ENCODE measurements around the gene ATG13. TPM values are rescaled to one million over a fixed set of nuclear protein-coding genes. Genes with fewer than 3 reads are reported as not detected.

The ATG13 gene
- total and polyA plus RNA-seq, 7 donors: 16.8 to 50.7 (median 32.7) TPM

GRCh38 chr11:46637546-46637945, 20.2 kb downstream of the ATG13 start:
- no peak for DNase-seq
- WGBS, 3 donors: 93 to 97% (median 95%) methylated on average over 5 of the region's 5 CpGs
- ATAC-seq: no peak
- TF ChIP-seq CTCF (IDR thresholded peaks at IDR 0.05): no peak
- H3K4me3 ChIP-seq: no peak overlapping the region
- peaks cover 0 to 50% of the 10 kb centered on the region in 2 donors for H3K36me3 ChIP-seq (ENCODE audit: insufficient read depth in 1 of 2, low read depth in 1 of 2)
- no peaks in the 10 kb centered on the region for H3K4me1 ChIP-seq
- no peaks in the 10 kb centered on the region for H3K9me3 ChIP-seq
- H3K27me3 ChIP-seq (ENCODE audit: insufficient read depth in 3 of 3, low read length in 2 of 3): no peaks in the 10 kb centered on the region
- intact Hi-C loops (cut with DNase I): no loop called here
- H3K27ac ChIP-seq: no peak overlapping the region

GRCh38 chr11:46639197-46639839, 22.0 kb downstream of the ATG13 start:
- intact Hi-C loops (cut with DNase I): no loop called here
- H3K27ac ChIP-seq: no peak overlapping the region
- peaks cover 0 to 45% of the 10 kb centered on the region in 2 donors for H3K36me3 ChIP-seq (ENCODE audit: insufficient read depth in 1 of 2, low read depth in 1 of 2)
- H3K4me1 ChIP-seq: no peaks in the 10 kb centered on the region
- no peak for TF ChIP-seq CTCF (IDR thresholded peaks at IDR 0.05)
- WGBS, 3 donors: 94 to 97% (median 96%) methylated on average over 7 of the region's 7 CpGs
- DNase-seq: no peak
- ATAC-seq: no peak
- no peaks in the 10 kb centered on the region for H3K9me3 ChIP-seq
- H3K27me3 ChIP-seq (ENCODE audit: insufficient read depth in 3 of 3, low read length in 2 of 3): no peaks in the 10 kb centered on the region
- no peak overlapping the region for H3K4me3 ChIP-seq

- no peak for DNase-seq
- ATAC-seq: no peak
- no peak for TF ChIP-seq CTCF (IDR thresholded peaks at IDR 0.05)
- H3K27me3 ChIP-seq (ENCODE audit: insufficient read depth in 3 of 3, low read length in 2 of 3): no peaks in the 10 kb centered on the region
- no peak overlapping the region for H3K27ac ChIP-seq
- intact Hi-C loops (cut with DNase I): no loop called here
- no peaks in the 10 kb centered on the region for H3K9me3 ChIP-seq
- H3K4me1 ChIP-seq: no peaks in the 10 kb centered on the region
- peaks cover 0 to 50% of the 10 kb centered on the region in 2 donors for H3K36me3 ChIP-seq (ENCODE audit: insufficient read depth in 1 of 2, low read depth in 1 of 2)
- 95 to 97% (median 96%) methylated on average over 6 of the region's 6 CpGs for WGBS, 3 donors
- no peak overlapping the region for H3K4me3 ChIP-seq
Observed at GRCh38 chr11:46640036-46640788, 22.9 kb downstream of the ATG13 start.

GRCh38 chr11:46641639-46642038, 24.3 kb downstream of the ATG13 start:
- ATAC-seq (no peak), DNase-seq (no peak)
- peaks cover 0 to 55% of the 10 kb centered on the region in 2 donors for H3K36me3 ChIP-seq (ENCODE audit: insufficient read depth in 1 of 2, low read depth in 1 of 2)
- TF ChIP-seq CTCF (IDR thresholded peaks at IDR 0.05): no peak
- H3K4me3 ChIP-seq: no peak overlapping the region
- no peaks in the 10 kb centered on the region for H3K27me3 ChIP-seq (ENCODE audit: insufficient read depth in 3 of 3, low read length in 2 of 3)
- no peaks in the 10 kb centered on the region for H3K4me1 ChIP-seq
- intact Hi-C loops (cut with DNase I): no loop called here
- no peaks in the 10 kb centered on the region for H3K9me3 ChIP-seq
- 75 to 81% (median 80%) methylated on average over 3 of the region's 3 CpGs for WGBS, 3 donors
- no peak overlapping the region for H3K27ac ChIP-seq
